Tibial nerve (tissue), 4 donors: Measurements from ENCODE around the gene C1orf50. TPM values are rescaled to one million over a fixed set of nuclear protein-coding genes. Genes with fewer than 3 reads are reported as not detected.

Source experiments
- DNase-seq, 2 donors: peaks; one replicate each; pipeline ENCODE4 v3.0.0-alpha.2; 2019; ENCODE audit warnings: low spot score in 2 of 2
- H3K27ac ChIP-seq, 4 donors: fragments of 200-600 bp; sonication (generic) in 3 of 4; one replicate each; pipeline ENCODE4 v1.5.1; 2017 to 2019; ENCODE audit warnings: mild to moderate bottlenecking in 1 of 4
- H3K27me3 ChIP-seq, 2 donors: fragments of 200-600 bp; sonication (generic) in 1 of 2; one replicate each; pipeline versions ENCODE4 v1.5.1 to v1.6.0; 2017 to 2019
- H3K36me3 ChIP-seq, 3 donors: fragments of 200-600 bp; sonication (generic); one replicate each; pipeline ENCODE4 v1.5.1; 2018 to 2019
- H3K4me1 ChIP-seq, 4 donors: fragments of 200-600 bp; sonication (generic) in 3 of 4; one replicate each; pipeline ENCODE4 v1.5.1; 2017 to 2019
- H3K4me3 ChIP-seq, 4 donors: fragments of 200-600 bp; sonication (generic) in 3 of 4; one replicate each; pipeline ENCODE4 v1.5.1; 2017 to 2019; ENCODE audit warnings: mild to moderate bottlenecking in 1 of 4, moderate library complexity in 1 of 4
- H3K9me3 ChIP-seq, 4 donors: fragments of 200-600 bp; sonication (generic) in 3 of 4; one replicate each; pipeline ENCODE4 v1.5.1; 2017 to 2019
- EP300 ChIP-seq, 2 donors: sonication (generic); formaldehyde crosslinking; IDR thresholded peaks; one replicate each; pipeline ENCODE4 v1.6.1; 2017; ENCODE audit warnings: antibody characterized with exemption in 2 of 2, mild to moderate bottlenecking in 1 of 2
- POLR2A ChIP-seq, 2 donors: fragments of 450-650 bp; IDR thresholded peaks; one replicate each; pipeline ENCODE4 v1.6.1; 2017; ENCODE audit warnings: antibody characterized with exemption in 2 of 2, mild to moderate bottlenecking in 2 of 2, moderate library complexity in 2 of 2
- WGBS, 2 donors: methylation state at CpG; one replicate each; pipeline ENCODE4 v1.1.5; 2018; 5-methylcytosine and 5-hydroxymethylcytosine counted together
- total RNA-seq, 4 donors: library from RNA; depleted of rRNA; stranded (reverse); fragments of >200 nt; gene quantifications; one replicate each; pipeline ENCODE4 v1.1.0, GENCODE V29; 2016
- TF ChIP-seq, protein P1 (sequence below), 5 experiments: fragments of 200-600 bp in 3 of 5; fragments of 450-650 bp in 2 of 5; sonication (generic) in 3 of 5; IDR thresholded peaks; one replicate each; pipeline ENCODE4 v1.5.1; 2016 to 2019; ENCODE audit warnings: antibody characterized with exemption in 5 of 5, mild to moderate bottlenecking in 3 of 5, moderate library complexity in 2 of 5

Gene C1orf50
- total RNA-seq, 4 donors from 2014 or later = 3.0 to 8.4 (median 3.5) TPM

DNA sequence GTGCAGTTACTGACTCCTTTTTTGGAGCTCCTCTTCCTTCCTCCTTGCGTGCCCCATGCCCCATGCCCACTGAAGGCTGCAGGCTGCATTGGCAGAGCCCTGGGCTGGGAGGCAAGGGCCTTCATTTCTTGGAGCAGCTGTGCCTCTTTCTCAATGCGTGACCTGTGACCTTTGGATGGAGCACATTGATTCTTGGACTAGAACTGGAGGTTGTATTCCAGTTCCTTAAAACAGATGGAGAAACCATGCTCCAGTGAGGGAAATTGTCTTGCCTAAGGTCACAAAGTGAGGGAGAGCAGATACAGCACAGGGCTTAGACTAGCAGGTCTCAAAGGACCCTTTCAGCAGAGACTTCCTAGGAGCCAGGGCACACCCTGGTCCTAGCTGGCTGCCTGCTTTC, 26.8 kb downstream of the C1orf50 start:
- Histone ChIP-seq H3K27me3 (no peaks in the 10 kb centered on the region), H3K27ac (no peak overlapping the region), H3K36me3 (no peaks in the 10 kb centered on the region), H3K4me1 (no peaks in the 10 kb centered on the region), H3K9me3 (no peaks in the 10 kb centered on the region), H3K4me3 (no peak overlapping the region)
- WGBS, 2 donors = 78 to 90% methylated on average over 2 of the region's 2 CpGs
- peak; percentile 38 to 74 for DNase-seq
- TF ChIP-seq POLR2A (IDR thresholded peaks at IDR 0.05) = no peak
- TF ChIP-seq EP300 (IDR thresholded peaks at IDR 0.05) = peak in 1 of 2 donors; percentile 50

DNA sequence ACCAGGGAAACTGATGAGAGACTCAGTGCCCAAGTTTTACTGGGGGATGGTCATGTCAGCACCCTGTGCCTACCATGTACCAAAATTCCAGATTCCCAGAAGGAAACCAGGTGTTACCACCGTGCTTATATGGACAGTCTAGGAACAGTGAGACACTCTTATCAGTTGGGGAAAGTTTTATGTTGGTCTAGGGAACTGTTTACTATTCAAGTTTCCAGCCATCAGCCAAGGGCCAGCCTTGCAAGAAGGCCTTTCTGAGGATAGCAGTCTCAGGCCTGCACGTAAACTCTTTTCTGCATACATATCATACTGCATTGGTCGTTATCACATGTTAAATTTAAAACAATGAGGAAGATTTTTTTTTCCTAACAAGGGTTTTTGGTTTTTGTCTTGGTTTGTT, 30.4 kb downstream of the C1orf50 start:
- no peaks in the 10 kb centered on the region for H3K27me3 ChIP-seq
- DNase-seq = no peak
- no peak overlapping the region for H3K4me3 ChIP-seq
- H3K4me1 ChIP-seq = no peaks in the 10 kb centered on the region
- no peaks in the 10 kb centered on the region for H3K9me3 ChIP-seq
- 86 to 92% methylated on average over 3 of the region's 3 CpGs for WGBS, 2 donors
- H3K27ac ChIP-seq = no peak overlapping the region
- TF ChIP-seq POLR2A (IDR thresholded peaks at IDR 0.05) (no peak), EP300 (IDR thresholded peaks at IDR 0.05) (no peak)
- TF ChIP-seq, protein P1, sequence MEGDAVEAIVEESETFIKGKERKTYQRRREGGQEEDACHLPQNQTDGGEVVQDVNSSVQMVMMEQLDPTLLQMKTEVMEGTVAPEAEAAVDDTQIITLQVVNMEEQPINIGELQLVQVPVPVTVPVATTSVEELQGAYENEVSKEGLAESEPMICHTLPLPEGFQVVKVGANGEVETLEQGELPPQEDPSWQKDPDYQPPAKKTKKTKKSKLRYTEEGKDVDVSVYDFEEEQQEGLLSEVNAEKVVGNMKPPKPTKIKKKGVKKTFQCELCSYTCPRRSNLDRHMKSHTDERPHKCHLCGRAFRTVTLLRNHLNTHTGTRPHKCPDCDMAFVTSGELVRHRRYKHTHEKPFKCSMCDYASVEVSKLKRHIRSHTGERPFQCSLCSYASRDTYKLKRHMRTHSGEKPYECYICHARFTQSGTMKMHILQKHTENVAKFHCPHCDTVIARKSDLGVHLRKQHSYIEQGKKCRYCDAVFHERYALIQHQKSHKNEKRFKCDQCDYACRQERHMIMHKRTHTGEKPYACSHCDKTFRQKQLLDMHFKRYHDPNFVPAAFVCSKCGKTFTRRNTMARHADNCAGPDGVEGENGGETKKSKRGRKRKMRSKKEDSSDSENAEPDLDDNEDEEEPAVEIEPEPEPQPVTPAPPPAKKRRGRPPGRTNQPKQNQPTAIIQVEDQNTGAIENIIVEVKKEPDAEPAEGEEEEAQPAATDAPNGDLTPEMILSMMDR (IDR thresholded peaks at IDR 0.05) = no peak
- no peaks in the 10 kb centered on the region for H3K36me3 ChIP-seq

DNA sequence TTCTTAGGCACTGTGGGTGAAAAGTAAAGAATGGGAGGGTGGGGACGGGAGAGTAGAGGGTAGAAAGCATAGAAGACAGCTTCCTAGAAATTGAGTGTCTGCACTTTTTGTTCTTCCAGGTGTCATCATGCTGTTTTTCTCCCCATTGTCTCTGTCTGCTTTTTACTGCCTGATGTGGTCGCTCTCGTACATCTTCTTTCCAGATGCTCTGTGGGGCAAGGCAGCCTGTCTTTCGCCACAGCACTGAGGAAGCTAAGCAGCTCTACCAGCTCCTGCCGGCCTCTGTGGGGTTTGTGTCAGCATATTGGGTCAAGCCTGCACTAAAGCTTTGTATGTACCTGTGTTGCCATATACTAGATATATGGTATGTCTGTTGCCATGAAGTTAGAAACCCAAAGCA, 30.9 kb downstream of the C1orf50 start:
- no peak for DNase-seq
- H3K27ac ChIP-seq = no peak overlapping the region
- no peak overlapping the region for H3K4me3 ChIP-seq
- 84 to 88% methylated on average over 5 of the region's 5 CpGs for WGBS, 2 donors
- H3K4me1 ChIP-seq = no peaks in the 10 kb centered on the region
- no peaks in the 10 kb centered on the region for H3K27me3 ChIP-seq
- no peaks in the 10 kb centered on the region for H3K9me3 ChIP-seq
- TF ChIP-seq POLR2A (IDR thresholded peaks at IDR 0.05) (no peak), EP300 (IDR thresholded peaks at IDR 0.05) (no peak)
- TF ChIP-seq, protein P1 (IDR thresholded peaks at IDR 0.05) = no peak
- H3K36me3 ChIP-seq = no peaks in the 10 kb centered on the region

DNA sequence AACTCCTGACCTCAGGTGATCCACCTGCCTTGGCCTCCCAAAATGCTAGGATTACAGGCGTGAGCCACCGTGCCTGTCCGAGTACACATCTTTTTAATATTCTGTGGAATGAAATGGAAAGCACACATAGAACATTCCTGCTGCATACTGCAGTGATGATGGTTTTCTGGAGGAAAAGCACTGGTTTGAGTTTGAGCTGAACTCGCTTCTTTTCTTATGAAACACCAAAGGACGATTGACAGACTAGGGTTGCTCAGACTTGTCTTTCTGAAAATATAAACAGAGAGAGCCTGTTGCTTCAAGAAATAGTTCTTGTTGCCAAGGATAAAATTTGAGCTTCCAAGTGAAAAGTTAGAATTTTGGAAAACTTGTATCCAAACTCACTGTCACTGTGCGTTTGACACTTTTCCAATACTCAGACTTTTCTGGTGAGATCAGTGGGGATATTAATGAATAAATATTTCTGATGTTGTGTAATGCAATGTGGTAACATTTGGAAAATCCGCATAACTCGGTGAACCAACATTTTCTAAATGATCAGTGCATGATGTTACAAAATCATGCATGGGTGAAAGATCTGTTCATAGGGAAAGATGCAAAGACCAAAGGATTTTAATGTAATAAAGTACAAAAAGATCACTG, 34.9 kb downstream of the C1orf50 start:
- Histone ChIP-seq H3K4me1 (no peaks in the 10 kb centered on the region), H3K4me3 (no peak overlapping the region), H3K9me3 (no peaks in the 10 kb centered on the region), H3K27me3 (no peaks in the 10 kb centered on the region), H3K36me3 (peaks cover 0 to 27% (median 2%) of the 10 kb centered on the region in 3 donors), H3K27ac (peak overlapping the region in 1 of 4 donors; percentile 15)
- DNase-seq = no peak
- 59 to 60% methylated on average over 8 of the region's 8 CpGs for WGBS, 2 donors
- TF ChIP-seq, protein P1 (IDR thresholded peaks at IDR 0.05) = no peak
- TF ChIP-seq POLR2A (IDR thresholded peaks at IDR 0.05) (no peak), EP300 (IDR thresholded peaks at IDR 0.05) (peak in 1 of 2 donors; percentile 21)

DNA sequence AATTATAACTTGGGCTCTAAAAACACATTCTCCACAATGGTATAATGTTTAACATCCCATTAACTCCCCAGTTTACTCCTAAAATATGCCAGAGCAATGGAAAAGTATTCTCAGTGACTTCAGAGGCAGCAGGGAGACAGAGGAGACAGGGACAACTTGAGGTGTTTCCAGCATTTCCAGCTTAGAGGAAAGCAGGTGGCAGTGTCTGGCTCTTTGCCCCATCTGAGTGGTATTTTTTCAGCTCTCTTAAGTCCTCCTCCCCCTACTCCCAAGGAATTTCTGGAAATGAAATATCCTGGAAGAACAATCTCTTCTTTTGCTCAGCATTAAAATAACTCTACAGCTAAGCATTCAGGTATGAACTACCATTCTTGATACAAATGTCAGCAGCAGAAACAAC, 39.1 kb downstream of the C1orf50 start:
- peaks cover 0 to 42% (median 2%) of the 10 kb centered on the region in 3 donors for H3K36me3 ChIP-seq
- H3K9me3 ChIP-seq = no peaks in the 10 kb centered on the region
- H3K4me3 ChIP-seq = no peak overlapping the region
- no peak overlapping the region for H3K27ac ChIP-seq
- TF ChIP-seq POLR2A (IDR thresholded peaks at IDR 0.05) = no peak
- TF ChIP-seq EP300 (IDR thresholded peaks at IDR 0.05) = no peak
- TF ChIP-seq, protein P1 (IDR thresholded peaks at IDR 0.05) = no peak
- no peak for DNase-seq
- no peaks in the 10 kb centered on the region for H3K27me3 ChIP-seq
- peaks cover 0 to 3% (median 0%) of the 10 kb centered on the region in 4 donors for H3K4me1 ChIP-seq
